DOHH2 (cell line): Measurements from ENCODE around the gene DMAC2.

Experiments
- CTCF ChIP-seq: fragments of 200-600 bp; sonication (generic); IDR thresholded peaks from one replicate; pipeline ENCODE4 v1.5.1; 2014; ENCODE audit warnings: antibody characterized with exemption, mild to moderate bottlenecking, low read depth, low read length; ENCODE audit not compliant: poor library complexity, severe bottlenecking
- EZH2phosphoT487 ChIP-seq: fragments of 200-600 bp; sonication (generic); IDR thresholded peaks from 2 replicates; pipeline ENCODE4 v1.6.1; 2017; ENCODE audit warnings: borderline replicate concordance, mild to moderate bottlenecking, antibody characterized with exemption, low read length, moderate library complexity, mixed read lengths

GRCh38 chr19:41426952-41427646, 12.6 kb downstream of the DMAC2 start, which contains the start of gene B3GNT8:
- no peak for TF ChIP-seq CTCF
- TF ChIP-seq EZH2phosphoT487 = no peak
